Large intestine (tissue), 3 donors: ENCODE results near the gene SCNM1. TPM values are rescaled to one million over a fixed set of nuclear protein-coding genes. Genes with fewer than 3 reads are reported as not detected.

Experiments used
- DNase-seq, 2 donors: peaks; one replicate each; pipeline versions ENCODE4 v3.0.0 to v3.0.0-alpha.2; 2013
- H3K27ac ChIP-seq: one replicate; pipeline ENCODE4 v1.5.1; 2013; ENCODE audit warnings: low read length
- H3K27me3 ChIP-seq: 2 replicates; pipeline ENCODE4 v1.6.1; 2013; ENCODE audit warnings: low read length; ENCODE audit not compliant: control insufficient read depth, insufficient read depth
- H3K36me3 ChIP-seq: 2 replicates; pipeline ENCODE4 v1.6.1; 2013; ENCODE audit warnings: low read length; ENCODE audit not compliant: control insufficient read depth, insufficient read depth
- H3K4me1 ChIP-seq: one replicate; pipeline ENCODE4 v1.6.1; 2013; ENCODE audit warnings: low read length; ENCODE audit not compliant: control insufficient read depth, insufficient read depth
- H3K4me3 ChIP-seq: one replicate; pipeline ENCODE4 v1.5.1; 2013; ENCODE audit warnings: low read length
- H3K9me3 ChIP-seq: one replicate; pipeline ENCODE4 v1.6.1; 2013; ENCODE audit warnings: mild to moderate bottlenecking, low read depth, low read length, moderate library complexity; ENCODE audit not compliant: control insufficient read depth
- WGBS: methylation state at CpG from one replicate; pipeline ENCODE4 v1.1.5; 2013; ENCODE audit warnings: low lambda C conversion rate; ENCODE audit not compliant: insufficient coverage; 5-methylcytosine and 5-hydroxymethylcytosine counted together
- polyA plus RNA-seq: library from polyadenylated mRNA; unstranded; fragments of 120-200 nt; gene quantifications from one replicate; pipeline ENCODE4 v1.2.1, GENCODE V29; 2013

The SCNM1 gene
- polyA plus RNA-seq, 1 donor, result 38.7 TPM

DNA sequence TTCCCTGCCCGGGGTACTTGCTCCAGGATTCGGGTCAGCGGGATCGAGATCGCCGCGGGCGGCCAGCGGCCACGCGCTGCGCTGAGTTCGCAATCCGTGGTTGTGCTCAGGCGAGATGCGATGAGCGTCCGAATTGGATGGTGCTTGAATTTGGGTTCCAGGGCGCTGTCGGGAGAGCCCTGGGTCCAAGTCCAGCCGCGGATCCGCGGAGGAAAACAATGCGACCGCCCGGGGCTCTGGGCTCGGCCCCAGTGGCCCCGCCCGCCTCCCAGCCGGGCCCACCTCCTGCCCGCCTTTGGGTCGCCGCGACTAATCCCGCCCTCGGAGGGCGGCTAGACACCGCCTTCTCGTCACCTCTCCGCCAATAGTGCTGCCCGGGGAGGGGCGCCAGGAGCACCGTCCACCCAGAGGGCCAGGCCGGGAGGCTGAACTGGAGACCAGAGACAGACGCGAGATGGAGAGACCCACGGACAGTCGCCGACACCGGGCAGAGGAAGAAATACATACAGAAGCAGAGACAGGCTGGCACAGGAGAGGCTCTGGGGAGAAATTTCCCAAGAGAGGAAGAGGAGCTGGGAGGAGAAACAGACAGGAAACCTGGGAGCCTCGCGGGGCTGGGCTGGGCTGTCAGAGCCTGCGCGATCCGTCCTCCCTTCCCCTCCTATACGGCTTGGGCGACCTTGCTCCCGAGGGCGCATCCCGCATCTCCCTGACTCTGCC is 19.4 kb upstream of the SCNM1 start, which contains the start of gene SEMA6C:
Gene SEMA6C (minus strand): TSS at position 220 of the 720 bp plus-strand sequence. CDS start 4,010 bp downstream, outside the sequence.
- peak; percentile 92 to 96 for DNase-seq
- peaks cover 4% of the 10 kb centered on the region for H3K36me3 ChIP-seq
- no CpG with 5 or more reads among the region's 61 CpGs for WGBS
- H3K4me1 ChIP-seq, result peaks cover 29% of the 10 kb centered on the region
- peak within 1 kb of the TSS; percentile 92 for H3K4me3 ChIP-seq
- H3K9me3 ChIP-seq, result no peaks in the 10 kb centered on the region
- H3K27me3 ChIP-seq, result peaks cover 4% of the 10 kb centered on the region
- H3K27ac ChIP-seq, result peak within 1 kb of the TSS; percentile 62

DNA sequence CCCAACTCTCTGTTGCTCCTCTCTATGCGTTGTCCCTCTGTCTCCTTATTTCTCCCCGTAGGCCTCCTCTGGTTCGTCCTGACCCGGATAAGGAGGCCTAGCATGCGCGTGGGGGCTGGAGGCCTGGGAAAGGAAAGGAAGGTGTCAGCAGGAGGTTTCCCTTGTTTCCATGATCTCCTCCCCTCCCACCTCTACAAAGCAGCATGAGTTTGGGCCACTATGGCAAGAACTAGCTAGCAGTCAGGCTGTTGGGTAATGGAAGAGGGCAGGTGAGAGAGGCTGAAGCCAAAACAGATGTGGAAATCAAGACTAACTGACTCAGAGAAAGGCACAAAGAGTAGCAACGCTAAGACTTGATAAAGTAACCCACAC is 18.8 kb upstream of the SCNM1 start:
- Histone ChIP-seq H3K36me3 (peaks cover 4% of the 10 kb centered on the region), H3K4me1 (peaks cover 29% of the 10 kb centered on the region), H3K9me3 (no peaks in the 10 kb centered on the region), H3K27me3 (peaks cover 4% of the 10 kb centered on the region), H3K27ac (peak overlapping the region; percentile 62), H3K4me3 (peak overlapping the region; percentile 92)
- WGBS, result no CpG with 5 or more reads among the region's 7 CpGs
- no peak for DNase-seq

DNA sequence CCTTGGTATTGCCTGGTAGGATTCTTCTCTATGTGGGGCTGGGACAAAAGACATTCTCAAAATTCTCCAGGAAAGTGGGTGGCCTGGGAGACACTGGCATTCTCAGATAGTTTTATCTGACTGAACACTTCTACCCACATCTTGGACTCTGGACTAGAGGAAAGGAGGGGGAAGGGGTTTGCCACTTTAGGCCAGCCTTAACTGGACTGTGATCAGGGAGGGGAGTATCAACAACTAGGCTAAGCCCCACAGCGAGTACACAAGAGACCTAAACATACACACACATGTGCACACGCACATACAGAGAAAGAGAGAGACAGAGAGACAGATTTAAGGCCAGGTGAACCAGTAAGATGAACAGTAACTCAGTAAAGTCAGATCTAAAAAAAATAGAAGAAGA is 18.3 kb upstream of the SCNM1 start:
- Histone ChIP-seq H3K4me1 (peaks cover 29% of the 10 kb centered on the region), H3K27ac (peak overlapping the region; percentile 62), H3K4me3 (peak overlapping the region; percentile 92), H3K27me3 (peaks cover 4% of the 10 kb centered on the region), H3K9me3 (no peaks in the 10 kb centered on the region), H3K36me3 (no peaks in the 10 kb centered on the region)
- WGBS, result no CpG with 5 or more reads among the region's 2 CpGs
- DNase-seq, result peak; percentile 58 to 77

DNA sequence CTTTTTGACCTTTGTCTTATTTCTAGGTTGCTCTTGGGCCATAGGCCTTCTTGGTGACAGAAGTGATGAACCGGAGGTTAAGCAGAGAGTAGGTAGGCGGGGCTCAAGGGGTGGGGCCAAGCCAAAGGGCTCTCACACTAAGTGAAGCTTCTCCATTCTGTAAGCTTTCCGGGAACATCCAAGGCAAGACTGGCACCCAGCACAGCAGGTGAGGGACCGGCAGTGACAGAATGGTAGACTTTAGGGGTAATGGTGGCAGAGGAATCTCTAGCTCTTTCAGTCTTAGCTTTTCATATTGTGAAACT is 9.5 kb upstream of the SCNM1 start, which contains the start of gene TNFAIP8L2:
Gene TNFAIP8L2 (plus strand): TSS at position 135 of the 305 bp plus-strand sequence. CDS start 2,049 bp downstream, outside the sequence.
- Histone ChIP-seq H3K36me3 (peaks cover 40% of the 10 kb centered on the region), H3K9me3 (no peaks in the 10 kb centered on the region), H3K4me1 (peaks cover 4% of the 10 kb centered on the region), H3K4me3 (no peak within 1 kb of the TSS), H3K27ac (no peak within 1 kb of the TSS), H3K27me3 (no peaks in the 10 kb centered on the region)
- no CpG with 5 or more reads among the region's 4 CpGs for WGBS
- peak in 1 of 2 donors; percentile 41 for DNase-seq

DNA sequence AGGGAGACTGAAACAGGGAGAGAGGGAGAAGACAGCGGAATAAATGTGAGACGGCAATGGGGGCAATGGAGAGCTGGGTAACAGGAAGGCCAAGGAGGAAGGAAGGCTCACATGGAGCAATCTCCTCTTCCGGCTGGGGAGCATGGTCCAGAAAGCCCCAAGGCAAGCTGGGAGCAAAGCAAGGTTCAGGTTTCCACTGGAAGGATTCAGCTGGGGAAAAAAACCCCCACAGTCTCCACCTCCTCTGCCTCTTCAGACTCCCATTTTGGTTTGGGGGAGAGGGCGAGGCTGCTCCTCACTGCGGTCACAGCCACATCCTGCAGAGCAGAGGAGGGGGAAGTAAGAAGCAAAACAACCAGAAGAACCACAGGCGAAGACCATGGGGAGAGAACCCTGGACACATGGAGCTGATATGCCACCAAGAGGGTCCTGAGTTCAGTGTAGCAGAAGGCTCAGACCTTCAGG is 8.8 kb upstream of the SCNM1 start:
- Histone ChIP-seq H3K36me3 (peaks cover 43% of the 10 kb centered on the region), H3K27ac (no peak overlapping the region), H3K9me3 (no peaks in the 10 kb centered on the region), H3K4me3 (no peak overlapping the region), H3K4me1 (peaks cover 4% of the 10 kb centered on the region), H3K27me3 (no peaks in the 10 kb centered on the region)
- no CpG with 5 or more reads among the region's 6 CpGs for WGBS
- DNase-seq, result no peak

DNA sequence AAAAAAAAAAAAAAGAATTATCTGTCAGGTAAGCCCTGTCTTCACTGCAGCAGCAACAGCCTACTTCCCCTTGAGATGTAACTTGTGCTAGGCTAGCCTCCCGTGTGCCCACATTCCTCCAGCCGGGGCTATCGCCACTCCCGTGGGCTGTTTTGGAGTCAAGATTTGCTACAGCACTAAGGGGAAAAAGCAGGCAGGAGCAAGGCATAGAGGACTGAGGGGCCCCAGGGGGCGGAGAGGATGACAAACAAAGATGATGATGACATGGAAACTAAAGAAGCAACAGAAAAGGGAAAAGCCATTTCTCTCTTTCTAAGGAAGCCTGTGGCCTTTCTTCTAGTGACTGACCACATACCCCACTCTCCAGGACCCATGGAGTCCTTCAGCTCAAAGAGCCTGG is 7.6 kb upstream of the SCNM1 start:
- H3K27me3 ChIP-seq, result no peaks in the 10 kb centered on the region
- no peak for DNase-seq
- peaks cover 43% of the 10 kb centered on the region for H3K36me3 ChIP-seq
- WGBS, result 100% methylated on average over 1 of the region's 5 CpGs
- H3K9me3 ChIP-seq, result no peaks in the 10 kb centered on the region
- H3K27ac ChIP-seq, result no peak overlapping the region
- no peak overlapping the region for H3K4me3 ChIP-seq
- H3K4me1 ChIP-seq, result peaks cover 4% of the 10 kb centered on the region

DNA sequence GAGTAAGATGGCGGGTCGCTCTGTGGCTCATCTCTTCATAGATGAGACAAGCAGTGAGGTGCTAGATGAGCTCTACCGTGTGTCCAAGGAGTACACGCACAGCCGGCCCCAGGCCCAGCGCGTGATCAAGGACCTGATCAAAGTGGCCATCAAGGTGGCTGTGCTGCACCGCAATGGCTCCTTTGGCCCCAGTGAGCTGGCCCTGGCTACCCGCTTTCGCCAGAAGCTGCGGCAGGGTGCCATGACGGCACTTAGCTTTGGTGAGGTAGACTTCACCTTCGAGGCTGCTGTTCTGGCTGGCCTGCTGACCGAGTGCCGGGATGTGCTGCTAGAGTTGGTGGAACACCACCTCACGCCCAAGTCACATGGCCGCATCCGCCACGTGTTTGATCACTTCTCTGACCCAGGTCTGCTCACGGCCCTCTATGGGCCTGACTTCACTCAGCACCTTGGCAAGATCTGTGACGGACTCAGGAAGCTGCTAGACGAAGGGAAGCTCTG is 7.1 kb upstream of the SCNM1 start:
- 100% methylated on average over 1 of the region's 22 CpGs for WGBS
- Histone ChIP-seq H3K9me3 (no peaks in the 10 kb centered on the region), H3K4me3 (no peak overlapping the region), H3K36me3 (peaks cover 43% of the 10 kb centered on the region), H3K27me3 (no peaks in the 10 kb centered on the region), H3K4me1 (peaks cover 4% of the 10 kb centered on the region), H3K27ac (no peak overlapping the region)
- DNase-seq, result no peak

DNA sequence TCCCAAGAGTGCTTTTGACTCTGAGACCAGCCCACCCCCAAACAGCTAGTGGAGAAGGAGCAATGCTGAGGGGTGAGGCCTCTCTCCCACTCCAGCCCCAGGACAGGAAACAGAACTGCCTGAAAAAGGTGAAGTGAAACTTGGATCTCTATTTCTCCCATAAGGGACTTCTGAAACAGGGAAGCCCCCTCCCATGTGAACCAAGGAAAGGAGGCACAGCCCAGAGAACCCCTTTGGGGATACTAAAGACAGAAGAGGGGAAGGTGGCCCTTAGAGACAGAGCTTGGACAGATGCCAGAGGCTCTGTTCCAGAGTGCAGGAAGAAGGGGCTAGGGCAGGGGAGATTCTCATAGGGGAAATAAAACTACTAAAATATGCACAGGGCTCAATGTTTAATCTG is 6.6 kb upstream of the SCNM1 start:
- H3K27me3 ChIP-seq, result no peaks in the 10 kb centered on the region
- no peak for DNase-seq
- peaks cover 43% of the 10 kb centered on the region for H3K36me3 ChIP-seq
- peaks cover 6% of the 10 kb centered on the region for H3K4me1 ChIP-seq
- H3K27ac ChIP-seq, result no peak overlapping the region
- no peak overlapping the region for H3K4me3 ChIP-seq
- H3K9me3 ChIP-seq, result no peaks in the 10 kb centered on the region

DNA sequence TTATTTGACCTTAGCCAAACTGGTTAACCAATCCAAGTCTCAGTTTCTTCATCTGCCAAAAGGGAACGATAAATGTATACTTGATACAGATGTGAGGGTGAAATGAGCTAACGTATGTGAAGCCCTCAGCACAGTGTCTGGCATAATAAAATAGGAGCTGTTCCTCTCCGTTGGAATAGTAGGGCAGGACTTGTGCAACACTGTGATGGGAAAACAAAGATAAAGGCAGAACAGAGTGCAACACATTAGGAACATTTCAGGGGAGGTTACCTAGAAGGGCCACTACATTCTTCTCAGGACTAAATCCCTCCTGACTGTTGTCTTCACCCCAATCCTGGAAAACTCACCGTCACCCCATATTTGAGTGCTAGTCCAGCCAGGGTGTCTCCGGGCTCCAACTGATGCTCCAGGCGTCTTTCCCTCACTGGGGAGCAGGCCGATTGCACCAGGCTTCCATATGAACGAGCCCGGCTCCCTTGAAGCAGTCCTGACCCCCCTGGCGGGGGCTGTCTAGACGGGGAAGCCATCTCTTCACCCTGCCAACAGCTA is 1.1 kb upstream of the SCNM1 start:
- Histone ChIP-seq H3K27me3 (no peaks in the 10 kb centered on the region), H3K27ac (peak overlapping the region; percentile 87), H3K36me3 (peaks cover 29% of the 10 kb centered on the region), H3K4me3 (peak overlapping the region; percentile 96), H3K4me1 (peaks cover 15% of the 10 kb centered on the region), H3K9me3 (no peaks in the 10 kb centered on the region)
- DNase-seq, result peak in 1 of 2 donors; percentile 62
- WGBS, result 0% methylated on average over 1 of the region's 11 CpGs

DNA sequence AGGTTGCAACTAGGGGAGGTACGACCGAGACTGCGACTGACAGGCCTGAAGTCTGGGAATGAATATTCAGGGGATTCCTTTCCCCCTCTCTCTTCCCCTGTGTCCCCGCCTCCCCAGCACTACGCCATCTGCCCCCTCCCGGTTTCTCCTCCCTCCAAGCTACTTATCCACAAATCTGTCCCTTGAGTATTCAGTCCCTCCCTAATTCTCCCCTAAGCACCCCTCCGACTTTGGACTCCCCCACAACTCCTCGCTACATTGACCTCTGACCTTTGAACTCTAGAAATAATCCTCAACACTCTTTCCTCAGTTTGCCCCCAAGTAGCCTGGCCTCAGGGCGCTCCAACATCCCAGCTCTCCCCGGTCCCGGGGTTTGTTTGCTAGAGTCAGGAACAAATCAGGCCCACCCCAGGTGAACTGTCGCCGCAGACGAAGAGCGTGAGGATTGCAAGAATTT is 635 bp upstream of the SCNM1 start:
- 0% methylated on average over 2 of the region's 15 CpGs for WGBS
- Histone ChIP-seq H3K27me3 (no peaks in the 10 kb centered on the region), H3K4me1 (peaks cover 15% of the 10 kb centered on the region), H3K27ac (peak overlapping the region; percentile 87), H3K4me3 (peak overlapping the region; percentile 96), H3K9me3 (no peaks in the 10 kb centered on the region), H3K36me3 (peaks cover 24% of the 10 kb centered on the region)
- no peak for DNase-seq
